GM19372 (cell line): ENCODE results near the gene HMOX1.
"Not testable (repeated sequence)": the region's sequence is repeated elsewhere in the genome, so short reads cannot be mapped to it uniquely, and the experiment has no call there.

Source experiments
- ATAC-seq: cut with Tn5 transposase; IDR thresholded peaks from one replicate; pipeline ENCODE4 v1.9.1; 2021; ENCODE audit warnings: mild to moderate bottlenecking, low read depth, moderate library complexity; ENCODE audit not compliant: unreplicated experiment

Gene HMOX1

GRCh38 chr22:35378621-35379020, 2.3 kb upstream of the HMOX1 start:
- no peak for ATAC-seq

- no peak for ATAC-seq
Observed at GRCh38 chr22:35379146-35379993, 1.5 kb upstream of the HMOX1 start.

GRCh38 chr22:35380013-35380412, 883 bp upstream of the HMOX1 start:
- ATAC-seq = no peak

GRCh38 chr22:35381424-35382009, 621 bp downstream of the HMOX1 start:
- no peak for ATAC-seq

GRCh38 chr22:35383679-35384071, 2.8 kb downstream of the HMOX1 start:
- ATAC-seq = no peak

GRCh38 chr22:35384527-35384926, 3.6 kb downstream of the HMOX1 start:
- no peak for ATAC-seq

- ATAC-seq = no peak
Observed at GRCh38 chr22:35384975-35385588, 4.2 kb downstream of the HMOX1 start.

GRCh38 chr22:35386670-35387288, 5.9 kb downstream of the HMOX1 start:
- ATAC-seq = no peak

- no peak for ATAC-seq
Observed at GRCh38 chr22:35390933-35391332, 10.0 kb downstream of the HMOX1 start.

GRCh38 chr22:35392357-35392756, 11.5 kb downstream of the HMOX1 start:
- ATAC-seq = no peak

- ATAC-seq = no peak
Observed at GRCh38 chr22:35393116-35394010, 12.5 kb downstream of the HMOX1 start.

- no peak for ATAC-seq
Observed at GRCh38 chr22:35394011-35394312, 13.1 kb downstream of the HMOX1 start.

- ATAC-seq = no peak
Observed at GRCh38 chr22:35394810-35395563, 14.1 kb downstream of the HMOX1 start.

- ATAC-seq = not testable (repeated sequence)
Observed at GRCh38 chr22:35396622-35397021, 15.7 kb downstream of the HMOX1 start.

GRCh38 chr22:35397095-35397904, 16.4 kb downstream of the HMOX1 start:
- no peak for ATAC-seq

GRCh38 chr22:35398591-35398973, 17.7 kb downstream of the HMOX1 start:
- ATAC-seq = no peak

GRCh38 chr22:35399114-35399677, 18.3 kb downstream of the HMOX1 start:
- no peak for ATAC-seq

- peak; percentile 98 for ATAC-seq
Observed at GRCh38 chr22:35399678-35400500, 19.0 kb downstream of the HMOX1 start, which contains the start of gene MCM5. Gene MCM5 (plus strand): TSS chr22:35400140. CDS start chr22:35400439, 299 bp downstream.
